Esophagus squamous epithelium (tissue), 5 donors: ENCODE measurements around the gene VIT. TPM values are rescaled to one million over a fixed set of nuclear protein-coding genes. Genes with fewer than 3 reads are reported as not detected.
A peak's percentile ranks its signal among the peaks of the same experiment; 100 is the strongest.

Experiments
- DNase-seq: peaks from one replicate; lab custom pipeline; 2025; lab: John Stamatoyannopoulos, UW
- H3K27ac ChIP-seq, 4 donors: fragments of 200-600 bp; sonication (generic); one replicate each; pipeline ENCODE4 v1.5.1; 2016 to 2019; ENCODE audit warnings: mild to moderate bottlenecking in 1 of 4
- H3K27me3 ChIP-seq, 4 donors: fragments of 200-600 bp; sonication (generic); 1 replicate in 3 of 4; 2 replicates in 1 of 4; pipeline versions ENCODE4 v1.5.1 to v1.6.0; 2017 to 2021; ENCODE audit warnings: antibody characterized with exemption in 1 of 4
- H3K36me3 ChIP-seq, 3 donors: fragments of 200-600 bp; sonication (generic); one replicate each; pipeline ENCODE4 v1.5.1; 2016 to 2019
- H3K4me1 ChIP-seq, 3 donors: fragments of 200-600 bp; sonication (generic); one replicate each; pipeline ENCODE4 v1.5.1; 2017 to 2019
- H3K4me3 ChIP-seq, 4 donors: fragments of 200-600 bp; sonication (generic); 1 replicate in 3 of 4; 2 replicates in 1 of 4; pipeline ENCODE4 v1.5.1; 2016 to 2019; ENCODE audit warnings: mild to moderate bottlenecking in 2 of 4, moderate library complexity in 1 of 4
- H3K9me3 ChIP-seq, 3 donors: fragments of 200-600 bp; sonication (generic); one replicate each; pipeline ENCODE4 v1.5.1; 2016 to 2019
- POLR2A ChIP-seq, 4 donors: fragments of 450-650 bp; IDR thresholded peaks; one replicate each; pipeline ENCODE4 v1.6.1; 2017; ENCODE audit warnings: antibody characterized with exemption in 4 of 4, mild to moderate bottlenecking in 4 of 4, moderate library complexity in 3 of 4
- WGBS, 2 donors: methylation state at CpG; one replicate each; pipeline ENCODE4 v1.1.5; 2018; 5-methylcytosine and 5-hydroxymethylcytosine counted together
- intact Hi-C: fragments of 100-400 bp; cut with DNase I; formaldehyde crosslinking; loops from one replicate; pipeline ENCODE4 v1.15.0; 2022
- total RNA-seq, 4 donors: library from RNA; depleted of rRNA; stranded (reverse); fragments of >200 nt; gene quantifications; one replicate each; pipeline ENCODE4 v1.1.0, GENCODE V29; 2016
- TF ChIP-seq, protein P1 (sequence below), 6 experiments: fragments of 450-650 bp in 4 of 6; fragments of 200-600 bp in 2 of 6; sonication (generic) in 2 of 6; IDR thresholded peaks; one replicate each; pipeline ENCODE4 v1.5.1; 2016 to 2019; ENCODE audit warnings: antibody characterized with exemption in 6 of 6, mild to moderate bottlenecking in 4 of 6, moderate library complexity in 4 of 6
- donor health status: DM: yes; HTN: yes; CAD: no.

The VIT gene
- total RNA-seq, 4 donors from 2014 or later = 2.9 to 36.8 (median 10.6) TPM

DNA sequence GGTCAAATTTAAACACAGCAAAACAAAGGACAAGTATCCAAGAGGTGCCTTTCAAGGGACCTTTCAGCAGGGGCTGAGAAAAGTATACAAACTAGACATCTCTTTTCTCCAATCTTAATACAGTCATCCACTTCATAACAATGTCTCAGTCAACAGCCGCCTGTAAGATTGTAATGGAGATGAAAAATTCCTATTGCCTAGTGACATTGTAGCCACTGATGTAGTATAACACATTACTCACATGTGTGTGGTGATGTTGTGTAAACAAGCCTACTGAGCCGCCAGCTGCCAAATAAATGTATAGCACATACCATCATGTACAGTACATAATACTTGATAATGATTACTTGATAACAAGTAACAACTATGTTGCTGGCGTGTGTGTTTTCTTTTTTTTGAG lies 31.0 kb downstream of the VIT start:
- no peaks in the 10 kb centered on the region for H3K36me3 ChIP-seq
- H3K4me1 ChIP-seq = peaks cover 0 to 20% (median 12%) of the 10 kb centered on the region in 3 donors
- WGBS, 2 donors = 89 to 90% methylated on average over 3 of the region's 3 CpGs
- TF ChIP-seq POLR2A (IDR thresholded peaks at IDR 0.05) = no peak
- TF ChIP-seq, protein P1, sequence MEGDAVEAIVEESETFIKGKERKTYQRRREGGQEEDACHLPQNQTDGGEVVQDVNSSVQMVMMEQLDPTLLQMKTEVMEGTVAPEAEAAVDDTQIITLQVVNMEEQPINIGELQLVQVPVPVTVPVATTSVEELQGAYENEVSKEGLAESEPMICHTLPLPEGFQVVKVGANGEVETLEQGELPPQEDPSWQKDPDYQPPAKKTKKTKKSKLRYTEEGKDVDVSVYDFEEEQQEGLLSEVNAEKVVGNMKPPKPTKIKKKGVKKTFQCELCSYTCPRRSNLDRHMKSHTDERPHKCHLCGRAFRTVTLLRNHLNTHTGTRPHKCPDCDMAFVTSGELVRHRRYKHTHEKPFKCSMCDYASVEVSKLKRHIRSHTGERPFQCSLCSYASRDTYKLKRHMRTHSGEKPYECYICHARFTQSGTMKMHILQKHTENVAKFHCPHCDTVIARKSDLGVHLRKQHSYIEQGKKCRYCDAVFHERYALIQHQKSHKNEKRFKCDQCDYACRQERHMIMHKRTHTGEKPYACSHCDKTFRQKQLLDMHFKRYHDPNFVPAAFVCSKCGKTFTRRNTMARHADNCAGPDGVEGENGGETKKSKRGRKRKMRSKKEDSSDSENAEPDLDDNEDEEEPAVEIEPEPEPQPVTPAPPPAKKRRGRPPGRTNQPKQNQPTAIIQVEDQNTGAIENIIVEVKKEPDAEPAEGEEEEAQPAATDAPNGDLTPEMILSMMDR (IDR thresholded peaks at IDR 0.05) = no peak
- no peaks in the 10 kb centered on the region for H3K27me3 ChIP-seq
- DNase-seq = no peak
- H3K9me3 ChIP-seq = peaks cover 0 to 5% (median 0%) of the 10 kb centered on the region in 3 donors
- H3K27ac ChIP-seq = no peak overlapping the region
- H3K4me3 ChIP-seq = no peak overlapping the region
- intact Hi-C loops = no loop called here

DNA sequence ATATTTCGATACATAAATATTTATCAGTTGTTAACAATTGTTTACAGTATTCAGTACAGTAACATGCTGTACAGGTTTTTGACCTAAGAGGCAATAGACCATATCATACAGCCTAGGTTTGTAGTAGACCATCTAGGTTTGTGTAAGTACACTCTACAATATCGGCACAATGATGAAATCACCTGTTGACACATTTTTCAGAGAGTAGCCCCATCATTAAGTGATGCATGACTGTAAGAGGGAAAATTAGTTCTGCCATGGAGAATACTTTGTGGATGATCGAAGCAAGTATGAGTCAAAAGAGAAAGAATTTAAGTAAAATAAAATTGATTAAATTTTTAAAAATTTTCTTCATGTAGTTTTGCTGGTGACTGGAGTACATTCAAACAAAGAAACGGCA lies 32.6 kb downstream of the VIT start:
- DNase-seq = no peak
- TF ChIP-seq, protein P1 (IDR thresholded peaks at IDR 0.05) = no peak
- TF ChIP-seq POLR2A (IDR thresholded peaks at IDR 0.05) = no peak
- Histone ChIP-seq H3K4me3 (no peak overlapping the region), H3K27ac (no peak overlapping the region), H3K36me3 (no peaks in the 10 kb centered on the region), H3K9me3 (peaks cover 0 to 5% (median 0%) of the 10 kb centered on the region in 3 donors), H3K27me3 (peaks cover 0 to 3% (median 0%) of the 10 kb centered on the region in 4 donors), H3K4me1 (peaks cover 0 to 25% (median 12%) of the 10 kb centered on the region in 3 donors)
- WGBS, 2 donors = 67 to 77% methylated on average over 4 of the region's 4 CpGs
- intact Hi-C loops = no loop called here

- Histone ChIP-seq H3K9me3 (peaks cover 0 to 5% (median 0%) of the 10 kb centered on the region in 3 donors), H3K27ac (peak overlapping the region in 2 of 4 donors; percentile 16 to 44), H3K27me3 (peaks cover 0 to 3% (median 0%) of the 10 kb centered on the region in 4 donors), H3K4me3 (no peak overlapping the region), H3K36me3 (no peaks in the 10 kb centered on the region), H3K4me1 (peaks cover 0 to 43% (median 15%) of the 10 kb centered on the region in 3 donors)
- WGBS, 2 donors = 21 to 29% methylated on average over 5 of the region's 5 CpGs
- intact Hi-C loops = no loop called here
- DNase-seq = no peak
- TF ChIP-seq POLR2A (IDR thresholded peaks at IDR 0.05) = no peak
- TF ChIP-seq, protein P1 (IDR thresholded peaks at IDR 0.05) = no peak
Measured at GRCh38 chr2:36731941-36732672, 35.6 kb downstream of the VIT start.

- H3K4me1 ChIP-seq = peaks cover 0 to 48% (median 15%) of the 10 kb centered on the region in 3 donors
- peak overlapping the region in 2 of 4 donors; percentile 1 to 44 for H3K27ac ChIP-seq
- WGBS, 2 donors = 29 to 62% methylated on average over 3 of the region's 3 CpGs
Measured at GRCh38 chr2:36732673-36733036, 36.1 kb downstream of the VIT start.

GRCh38 chr2:36733215-36733614 lies 36.7 kb downstream of the VIT start:
- peaks cover 0 to 5% (median 0%) of the 10 kb centered on the region in 3 donors for H3K9me3 ChIP-seq
- WGBS, 2 donors = 76 to 96% methylated on average over 2 to 3 of the region's 3 CpGs
- TF ChIP-seq, protein P1 (IDR thresholded peaks at IDR 0.05) = no peak
- TF ChIP-seq POLR2A (IDR thresholded peaks at IDR 0.05) = no peak
- no peak overlapping the region for H3K27ac ChIP-seq
- H3K27me3 ChIP-seq = peaks cover 0 to 3% (median 0%) of the 10 kb centered on the region in 4 donors
- DNase-seq = no peak
- intact Hi-C loops = no loop called here
- no peaks in the 10 kb centered on the region for H3K36me3 ChIP-seq
- H3K4me1 ChIP-seq = peaks cover 0 to 54% (median 18%) of the 10 kb centered on the region in 3 donors
- no peak overlapping the region for H3K4me3 ChIP-seq

More at GRCh38 chr2:36732673-36733036, 36.1 kb downstream of the VIT start:
- TF ChIP-seq, protein P1 (IDR thresholded peaks at IDR 0.05) = no peak
- TF ChIP-seq POLR2A (IDR thresholded peaks at IDR 0.05) = no peak
- H3K36me3 ChIP-seq = no peaks in the 10 kb centered on the region
- no peak for DNase-seq
- peaks cover 0 to 3% (median 0%) of the 10 kb centered on the region in 4 donors for H3K27me3 ChIP-seq
- H3K9me3 ChIP-seq = peaks cover 0 to 5% (median 0%) of the 10 kb centered on the region in 3 donors
- intact Hi-C loops = no loop called here
- H3K4me3 ChIP-seq = no peak overlapping the region
